GM18909 (cell line): Measurements from ENCODE around the gene ZFP14.

Experiments used
- ATAC-seq: cut with Tn5 transposase; IDR thresholded peaks from one replicate; pipeline ENCODE4 v1.9.1; 2021; ENCODE audit warnings: mild to moderate bottlenecking; ENCODE audit not compliant: unreplicated experiment, poor library complexity

The ZFP14 gene

DNA sequence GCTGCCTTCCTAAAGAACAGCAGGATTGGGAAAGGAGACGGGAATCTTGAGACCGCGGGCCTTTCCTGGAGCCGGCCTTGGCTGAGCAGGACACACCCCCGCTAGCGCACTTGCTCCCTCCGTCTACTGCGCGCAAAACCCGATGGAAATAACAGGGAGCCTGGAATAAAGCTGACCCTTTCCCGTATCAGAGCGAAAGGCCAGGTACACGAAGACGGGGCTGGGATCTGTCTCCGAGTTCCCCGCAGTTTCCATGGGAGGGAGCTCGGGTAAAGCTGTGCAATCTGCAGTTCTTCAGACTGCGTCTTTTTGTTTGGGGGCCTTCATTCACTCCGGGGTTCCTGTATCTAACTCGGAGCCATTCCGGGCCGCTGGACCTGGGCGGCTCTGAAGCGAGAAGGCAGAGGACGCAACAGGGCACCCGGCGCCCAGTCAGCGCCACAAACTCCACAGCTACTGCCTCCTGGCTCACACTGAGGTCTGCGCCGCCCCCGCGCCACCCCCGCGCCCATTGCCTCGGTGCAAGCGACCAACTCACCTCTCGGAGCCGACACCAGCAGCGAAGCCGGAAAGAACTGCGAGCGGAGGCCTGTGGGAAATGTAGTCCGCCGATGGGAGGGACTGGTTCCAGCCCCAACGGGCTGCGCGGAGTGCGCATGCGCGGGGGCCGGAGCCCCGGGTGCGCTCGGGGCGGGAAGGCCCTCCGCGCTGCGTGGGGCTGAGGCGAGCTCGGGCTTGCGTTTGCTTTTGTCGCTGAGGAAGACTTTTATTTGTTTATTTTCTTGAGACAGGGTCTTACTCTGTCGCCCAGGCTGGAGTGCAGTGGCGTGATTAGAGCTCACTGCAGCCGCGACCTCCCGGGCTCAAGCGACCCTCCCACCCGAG, at the start of gene ZFP14:
TSS of gene ZFP14 (minus strand) at position 577 of the 885 bp plus-strand sequence. CDS start 11,309 bp downstream, outside the sequence.
- ATAC-seq: peak; percentile 93

DNA sequence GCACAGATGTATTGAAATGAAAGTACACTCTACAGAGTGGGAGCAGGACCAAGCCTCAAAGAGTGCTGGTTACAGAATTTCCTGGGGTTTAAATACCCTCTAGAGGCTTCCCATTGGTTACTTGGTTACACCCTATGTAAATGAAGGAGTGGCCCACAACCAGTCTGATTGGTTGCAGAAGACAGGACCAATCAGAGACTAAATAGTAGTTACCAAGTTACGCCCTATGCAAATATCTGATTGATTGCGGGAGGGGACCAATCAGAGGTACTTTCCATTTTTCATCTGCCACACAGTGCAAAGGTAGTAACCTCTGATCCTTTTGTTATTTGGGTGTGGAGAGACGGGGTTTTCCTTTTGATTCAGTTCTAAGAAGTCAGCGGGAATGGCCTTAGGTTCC, 44.9 kb upstream of the ZFP14 start:
- ATAC-seq: no peak

DNA sequence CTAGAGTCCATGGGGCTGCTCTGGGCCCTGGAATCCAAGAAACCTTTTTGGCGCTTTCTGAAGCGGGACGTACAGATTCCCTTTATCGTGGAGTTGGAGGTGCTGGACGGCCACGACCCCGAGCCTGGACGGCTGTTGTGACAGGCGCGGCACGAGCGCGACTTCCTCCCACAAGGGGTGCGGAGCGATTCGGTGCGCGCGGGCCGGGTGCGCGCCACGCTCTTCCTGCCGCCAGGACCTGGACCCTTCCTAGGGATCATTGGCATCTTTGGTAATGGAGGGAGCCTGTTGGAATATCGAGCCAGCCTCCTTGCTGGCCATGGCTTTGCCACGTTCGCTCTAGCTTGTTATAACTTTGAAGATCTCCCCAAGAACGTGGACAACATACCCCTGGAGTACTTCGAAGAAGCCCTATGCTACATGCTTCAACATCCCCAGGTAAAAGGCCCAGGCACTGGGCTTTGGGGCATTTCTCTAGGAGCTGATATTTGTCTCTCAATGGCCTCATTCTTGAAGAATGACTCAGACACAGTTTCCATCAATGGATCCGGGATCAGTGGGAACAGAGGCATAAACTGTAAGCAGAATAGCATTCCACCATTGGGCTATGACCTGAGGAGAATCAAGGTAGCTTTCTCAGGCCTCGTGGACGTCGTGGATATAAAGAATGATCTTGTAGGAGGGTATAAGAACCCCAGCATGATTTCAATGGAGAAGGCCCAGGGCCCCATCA, 42.9 kb upstream of the ZFP14 start:
- no peak for ATAC-seq

DNA sequence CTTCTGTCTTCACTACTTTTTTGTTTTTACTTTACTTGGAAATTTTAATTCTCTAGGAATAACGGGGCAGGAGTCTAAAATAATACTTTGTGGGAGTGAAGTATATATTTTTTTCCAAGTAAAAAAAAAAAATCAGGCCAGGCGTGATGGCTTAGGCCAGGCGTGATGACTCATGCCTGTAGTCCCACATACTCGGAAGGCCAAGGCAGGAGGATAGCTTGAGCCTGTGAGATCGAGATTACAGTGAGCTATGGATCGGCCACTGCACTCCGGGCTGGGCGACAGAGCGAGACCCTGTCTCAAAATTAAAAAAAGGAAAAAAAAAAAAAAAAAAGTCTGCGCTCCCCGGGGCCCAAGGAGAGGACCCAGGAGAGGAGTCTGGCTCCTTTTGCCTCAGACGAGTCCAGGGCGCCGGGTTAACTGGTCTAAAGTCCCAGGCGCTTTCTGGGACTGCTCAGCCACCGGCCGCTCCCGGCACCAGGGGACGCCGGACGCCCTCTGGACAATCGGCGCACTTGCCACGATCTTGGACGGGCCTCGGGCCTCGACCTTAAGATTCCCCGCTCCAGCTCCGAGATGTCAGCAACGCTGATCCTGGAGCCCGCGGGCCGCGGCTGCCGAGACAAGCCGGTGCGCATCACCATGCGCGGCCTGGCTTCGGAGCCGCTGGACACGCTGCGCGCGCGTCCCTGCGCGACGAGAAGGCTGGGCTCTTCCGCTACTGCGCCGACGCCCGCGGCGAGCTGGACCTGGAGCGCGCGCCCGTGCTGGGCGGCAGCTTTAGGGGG, 42.2 kb upstream of the ZFP14 start:
- ATAC-seq: no peak

DNA sequence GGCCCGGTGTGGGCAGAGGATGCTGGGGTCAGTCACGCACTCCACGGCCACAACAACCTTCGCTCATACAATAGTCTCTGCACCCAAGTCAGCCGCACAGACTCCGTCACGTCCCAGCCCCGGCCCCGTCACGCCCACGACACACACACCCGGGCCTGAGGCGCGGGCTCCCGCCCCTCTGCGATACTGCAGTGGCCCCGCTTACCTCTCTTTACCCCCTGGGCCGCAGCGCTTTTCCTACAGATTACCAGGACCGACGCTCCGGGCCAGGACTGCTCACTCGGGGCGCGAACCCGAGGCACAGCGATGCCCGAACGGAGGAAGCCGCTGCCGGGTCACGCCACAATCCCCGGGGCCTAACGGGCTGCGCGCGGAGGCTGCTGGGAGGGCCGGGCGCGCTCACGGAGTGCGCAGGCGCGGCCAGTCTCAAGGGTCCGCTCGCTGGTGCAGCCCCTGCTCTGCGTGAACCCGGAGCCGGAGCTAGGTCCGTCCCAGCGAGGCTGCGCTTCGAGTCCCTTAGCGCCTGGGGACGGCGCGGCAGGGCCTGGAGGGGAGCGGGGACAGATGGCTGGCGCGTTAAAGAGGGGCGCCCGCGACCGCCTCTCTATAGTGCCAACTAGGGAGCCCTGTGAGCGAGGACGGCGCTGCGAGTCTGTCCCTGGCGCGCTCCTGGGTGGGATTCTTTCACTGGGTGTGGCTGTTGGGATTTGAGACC, 39.4 kb upstream of the ZFP14 start, which contains the start of gene ZFP82:
TSS of gene ZFP82 (minus strand) at position 358 of the 715 bp plus-strand sequence. CDS start 8,855 bp downstream, outside the sequence.
- peak; percentile 81 for ATAC-seq

DNA sequence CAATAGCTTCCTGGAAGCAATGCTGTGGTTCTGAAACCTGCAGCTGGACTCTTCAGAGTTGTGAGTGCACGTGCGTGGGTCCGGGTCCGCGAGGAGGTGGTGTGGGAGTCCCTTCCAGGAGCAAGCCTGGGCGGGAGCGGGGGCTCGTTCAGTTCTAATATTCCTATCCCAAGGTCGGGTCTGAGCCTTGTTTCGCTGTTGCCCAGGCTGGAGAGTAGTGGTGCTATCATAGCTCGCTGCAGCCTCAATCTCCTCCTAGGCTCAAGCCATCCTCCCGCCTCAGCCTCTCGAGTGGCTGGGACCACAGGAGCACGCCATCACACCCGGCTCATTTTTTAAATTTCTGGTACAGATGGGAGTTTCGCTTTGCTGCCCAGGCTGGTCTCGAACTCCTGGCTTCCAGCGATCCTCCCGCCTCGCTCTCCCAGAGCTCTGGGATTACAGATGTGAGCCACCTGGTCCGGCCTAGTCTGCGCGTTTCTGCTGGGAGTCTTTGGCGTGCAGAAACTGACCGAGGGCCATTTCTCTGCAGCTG, 38.8 kb upstream of the ZFP14 start:
- no peak for ATAC-seq

DNA sequence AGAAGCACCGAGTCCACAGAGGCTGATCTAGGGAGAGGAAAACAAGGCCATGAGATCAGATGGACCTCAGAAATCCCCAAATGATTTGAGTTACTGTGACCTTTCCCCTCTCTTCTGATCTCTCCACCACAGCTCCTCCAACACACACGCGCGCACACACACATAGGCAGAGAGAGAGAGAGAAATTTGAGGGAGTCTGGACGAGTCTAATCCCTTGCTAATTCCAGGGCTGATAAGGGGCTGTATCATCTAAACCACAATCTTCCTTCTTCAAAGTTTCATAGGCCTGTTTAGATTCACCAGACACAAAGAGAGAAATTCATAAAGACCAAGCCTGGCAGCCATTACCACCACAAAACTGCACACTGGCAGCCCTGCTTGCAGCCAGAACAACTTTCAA, 30.8 kb upstream of the ZFP14 start:
- no peak for ATAC-seq

DNA sequence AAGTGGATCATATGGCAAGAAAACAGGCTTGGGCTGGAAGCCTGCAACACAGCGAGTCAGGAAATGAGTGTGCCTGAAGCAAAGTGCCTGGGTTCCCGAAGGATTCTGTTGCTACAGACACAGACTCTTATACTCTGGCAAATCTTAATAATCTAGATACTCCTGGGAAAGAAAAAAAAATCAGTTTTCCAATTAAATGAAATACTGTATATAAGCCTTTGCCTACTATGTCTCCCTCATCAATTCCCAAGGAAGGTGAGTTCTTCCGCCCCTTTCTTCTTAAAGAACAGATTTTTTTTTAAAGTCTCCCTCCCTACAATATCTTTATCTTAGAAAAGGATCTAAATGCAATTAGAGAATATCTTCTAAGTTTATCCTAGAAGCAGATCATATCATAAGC, 29.1 kb upstream of the ZFP14 start:
- ATAC-seq: no peak

DNA sequence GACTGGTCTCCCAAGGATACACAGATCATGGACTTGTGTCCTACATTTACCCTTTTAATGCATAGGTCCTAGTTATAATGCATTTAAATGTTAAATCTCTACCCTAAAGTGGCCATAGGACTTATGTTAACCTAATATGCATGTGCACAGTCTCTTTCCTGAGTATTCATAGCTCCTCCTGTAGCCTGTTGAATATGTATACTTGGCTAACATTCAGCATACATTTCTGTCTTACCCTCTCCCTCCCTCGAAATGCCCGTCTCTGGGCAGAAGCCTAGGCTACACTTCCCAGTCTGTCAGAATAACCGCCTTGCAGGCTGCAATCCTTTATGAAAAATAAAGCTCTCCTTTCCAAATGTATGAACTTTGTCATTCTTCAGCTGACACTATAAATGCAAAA, 25.5 kb upstream of the ZFP14 start:
- ATAC-seq: no peak

DNA sequence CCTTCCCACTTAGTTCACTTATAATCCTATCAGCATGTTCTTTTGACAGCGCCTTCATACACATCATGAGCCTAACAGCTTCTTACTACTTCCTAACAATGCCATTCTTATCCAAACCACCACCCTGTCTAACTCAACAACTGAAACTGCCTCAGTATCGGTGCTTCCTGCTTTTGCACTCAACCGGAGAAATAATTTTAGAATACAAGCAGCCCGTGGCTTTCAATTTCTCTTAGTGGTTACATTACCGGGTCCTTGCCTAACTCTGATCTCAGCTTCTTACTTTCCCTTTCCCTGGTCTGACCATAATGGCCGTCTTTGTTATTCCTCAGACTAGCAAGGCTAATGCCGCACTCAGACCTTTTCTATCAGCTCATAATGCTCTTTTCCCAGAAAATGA, 22.5 kb upstream of the ZFP14 start:
- no peak for ATAC-seq

DNA sequence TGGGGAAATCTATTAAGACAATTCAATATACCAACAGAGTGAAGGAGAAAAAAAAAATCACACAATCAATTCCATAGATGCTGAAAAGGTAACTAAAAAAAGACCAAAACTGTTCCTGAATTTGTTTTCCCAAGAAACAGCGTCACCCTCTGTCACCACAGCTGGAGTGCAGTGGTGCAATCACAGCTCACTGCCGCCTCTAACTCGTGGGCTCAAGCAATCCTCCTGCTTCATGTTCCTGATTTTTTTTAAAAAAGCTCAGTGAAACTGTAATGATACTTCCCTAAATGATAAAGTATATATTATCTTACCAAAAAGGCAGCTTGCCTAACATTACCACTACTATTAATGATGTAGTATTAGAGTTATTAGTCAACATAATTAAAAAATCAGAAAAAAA, 19.6 kb upstream of the ZFP14 start:
- no peak for ATAC-seq

DNA sequence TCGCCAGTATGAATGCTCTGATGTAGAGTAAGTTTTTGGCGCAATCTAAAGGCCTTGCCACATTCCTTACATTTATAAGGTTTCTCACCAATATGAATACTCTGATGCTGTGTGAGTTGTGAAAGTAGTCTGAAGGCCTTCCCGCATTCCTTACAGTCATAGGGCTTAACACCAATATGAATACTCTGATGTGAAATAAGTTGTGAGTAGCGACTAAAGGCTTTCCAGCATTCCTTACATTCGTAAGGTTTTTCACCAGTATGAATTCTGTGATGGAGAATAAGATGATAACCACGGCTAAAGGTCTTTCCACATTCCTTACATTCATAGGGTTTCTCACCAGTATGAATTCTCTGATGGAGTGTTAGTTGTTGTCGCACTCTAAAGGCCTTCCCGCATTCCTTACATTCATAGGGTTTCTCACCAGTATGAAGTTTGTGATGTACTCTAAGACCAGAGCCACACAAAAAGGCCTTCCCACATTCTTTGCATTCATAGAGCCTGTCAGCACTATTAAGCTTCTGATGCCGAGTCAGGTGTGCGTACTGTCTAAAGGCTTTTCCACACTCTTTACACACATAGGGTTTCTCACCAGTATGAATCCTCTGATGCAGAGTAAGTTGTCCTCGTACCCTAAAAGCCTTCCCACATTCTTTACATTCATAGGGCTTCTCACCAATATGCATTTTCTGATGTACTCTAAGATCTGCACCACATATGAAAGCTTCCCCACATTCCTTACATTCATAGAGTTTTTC, 14.1 kb upstream of the ZFP14 start:
- ATAC-seq: no peak

DNA sequence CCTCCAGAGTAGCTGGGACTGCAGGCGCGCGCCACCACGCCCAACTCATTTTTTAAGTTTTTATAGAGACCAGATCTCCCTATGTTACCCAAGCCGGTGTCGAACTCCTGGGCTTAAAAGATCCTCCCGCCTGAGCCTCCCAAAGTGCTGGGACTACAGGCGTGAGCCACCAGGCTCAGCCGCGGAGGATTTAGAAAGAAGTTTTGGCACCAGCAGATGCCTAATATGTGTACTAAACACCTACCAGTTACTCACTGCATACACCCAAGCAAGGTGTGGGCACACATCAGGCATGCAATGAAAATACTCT, 464 bp upstream of the ZFP14 start:
- peak; percentile 13 for ATAC-seq

DNA sequence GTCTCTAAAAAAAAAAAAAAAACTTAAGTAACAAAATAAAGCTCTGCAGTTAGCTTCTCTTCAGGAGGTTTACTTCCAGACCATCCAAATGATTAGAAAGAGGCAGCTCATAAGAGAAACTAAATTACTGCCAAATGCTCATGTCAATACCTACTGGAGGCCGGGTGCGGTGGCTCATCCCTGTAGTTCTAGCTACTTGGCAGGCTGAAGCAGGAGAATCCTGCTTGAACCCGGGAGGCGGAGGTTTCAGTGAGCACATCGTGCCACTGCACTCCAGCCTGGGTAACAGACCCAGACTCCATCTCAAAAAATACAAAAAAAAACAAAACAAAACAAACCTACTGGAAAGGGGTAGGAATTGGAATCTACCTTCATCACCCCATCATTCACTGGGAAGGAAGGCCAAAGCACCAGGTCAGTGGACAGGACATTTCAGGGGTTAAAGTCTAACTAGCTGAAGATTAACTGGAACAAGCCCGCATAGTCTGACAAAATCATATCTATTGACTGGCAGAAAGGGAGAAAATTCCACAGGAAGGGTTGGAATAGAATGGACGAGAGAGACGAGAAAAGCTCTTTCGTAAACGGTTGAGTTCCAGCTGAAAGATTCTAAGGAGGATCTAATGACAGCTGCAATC, 1.3 kb downstream of the ZFP14 start:
- ATAC-seq: no peak

DNA sequence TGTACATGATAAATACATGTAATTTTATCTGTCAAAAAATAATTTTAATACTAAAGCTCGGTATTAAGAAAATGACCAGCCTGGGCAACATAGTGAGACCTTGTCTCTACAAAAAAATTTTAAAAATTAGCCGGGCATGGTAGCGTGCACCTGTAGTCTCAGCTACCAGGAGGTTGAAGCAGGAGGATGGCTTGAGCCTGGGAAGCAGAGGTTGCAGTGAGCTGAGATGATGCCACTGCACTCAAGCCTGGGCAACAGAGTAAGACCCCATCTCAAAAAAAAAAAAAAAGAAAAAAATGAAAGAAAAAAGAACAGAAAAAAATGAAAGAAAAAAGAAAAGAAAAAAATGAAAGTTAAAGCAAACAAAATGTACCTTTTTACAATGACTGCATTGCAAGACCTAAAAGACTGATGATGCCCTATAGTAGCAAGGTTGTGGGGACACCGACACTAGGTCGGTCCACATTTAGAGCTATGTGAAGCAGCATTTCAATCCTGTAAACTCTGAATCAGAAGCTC, 5.3 kb downstream of the ZFP14 start:
- no peak for ATAC-seq

DNA sequence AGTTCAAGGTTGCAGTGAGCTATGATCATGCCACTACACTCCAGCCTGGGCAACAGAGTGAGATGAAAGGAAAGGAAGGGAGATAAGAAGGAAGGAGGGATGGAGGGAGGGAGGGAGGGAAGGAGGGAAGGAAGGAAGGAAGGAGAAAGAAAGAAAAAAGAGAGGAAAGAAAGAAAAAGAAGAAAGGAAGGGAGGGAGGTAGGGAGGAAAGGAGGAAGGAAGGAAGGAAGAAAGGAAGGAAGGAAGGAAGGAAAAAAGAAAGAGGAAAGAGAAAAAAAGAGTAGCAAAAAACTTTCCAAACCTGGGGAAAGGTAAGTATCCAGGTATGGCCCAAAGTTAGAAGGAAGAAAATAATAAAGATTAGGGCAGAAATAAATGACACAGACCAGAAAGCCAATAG, 7.1 kb downstream of the ZFP14 start:
- ATAC-seq: no peak

DNA sequence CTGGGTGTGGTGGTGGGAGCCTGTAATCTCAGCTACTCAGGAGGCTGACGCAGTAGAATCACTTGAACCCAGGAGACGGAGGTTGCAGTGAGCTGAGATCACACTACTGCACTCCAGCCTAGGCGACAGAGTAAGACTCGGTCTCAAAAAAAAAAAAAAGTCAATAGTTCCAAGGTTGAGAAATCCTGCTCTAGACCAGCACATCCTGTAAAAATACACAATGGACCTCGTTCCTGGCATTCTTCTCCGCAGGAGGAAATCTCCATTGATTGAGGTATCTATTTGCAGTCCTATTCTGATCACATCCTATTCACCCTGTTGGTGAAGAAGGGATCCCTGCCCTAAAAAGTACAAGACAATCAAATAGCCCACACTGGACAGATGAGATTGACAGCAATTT, 15.2 kb downstream of the ZFP14 start:
- no peak for ATAC-seq

DNA sequence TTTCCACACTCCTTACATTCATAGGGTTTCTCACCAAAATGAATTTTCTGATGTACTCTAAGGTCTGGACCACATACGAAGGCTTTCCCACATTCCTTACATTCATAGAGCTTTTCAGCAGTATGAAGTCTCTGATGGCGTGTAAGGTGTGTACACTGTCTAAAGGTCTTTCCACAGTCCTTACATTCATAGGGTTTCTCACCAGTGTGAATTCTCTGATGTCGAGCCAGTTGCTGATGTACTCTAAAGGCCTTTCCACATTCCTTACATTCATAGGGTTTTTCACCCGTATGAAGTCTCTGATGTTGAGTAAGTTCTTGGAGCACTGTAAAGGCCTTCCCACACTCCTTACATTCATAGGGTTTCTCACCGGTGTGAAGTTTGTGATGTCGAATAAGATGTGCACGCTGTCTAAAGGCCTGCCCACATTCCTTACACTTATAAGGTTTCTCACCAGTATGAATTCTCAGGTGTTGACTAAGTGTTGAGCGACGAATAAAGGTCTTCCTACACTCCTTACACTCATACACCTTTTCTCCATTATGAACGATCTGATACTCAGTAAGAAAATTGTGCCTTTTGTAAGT, 38.1 kb downstream of the ZFP14 start:
- no peak for ATAC-seq
